Subcutaneous adipose tissue (tissue), 4 donors: ENCODE results near the gene SCML2. TPM values are rescaled to one million over a fixed set of nuclear protein-coding genes. Genes with fewer than 3 reads are reported as not detected.

Experiments used
- total RNA-seq, 4 donors: library from RNA; depleted of rRNA; stranded (reverse); fragments of >200 nt; gene quantifications; one replicate each; pipeline ENCODE4 v1.1.0, GENCODE V29; 2016
- TF ChIP-seq, protein P1 (sequence below): fragments of 450-650 bp; IDR thresholded peaks from one replicate; pipeline ENCODE4 v1.5.1; 2016; ENCODE audit warnings: low read depth, mild to moderate bottlenecking, control low read depth, antibody characterized with exemption, moderate library complexity

SCML2 gene
- total RNA-seq, 4 donors from 2014 or later = 1.0 to 2.6 (median 1.6) TPM

DNA sequence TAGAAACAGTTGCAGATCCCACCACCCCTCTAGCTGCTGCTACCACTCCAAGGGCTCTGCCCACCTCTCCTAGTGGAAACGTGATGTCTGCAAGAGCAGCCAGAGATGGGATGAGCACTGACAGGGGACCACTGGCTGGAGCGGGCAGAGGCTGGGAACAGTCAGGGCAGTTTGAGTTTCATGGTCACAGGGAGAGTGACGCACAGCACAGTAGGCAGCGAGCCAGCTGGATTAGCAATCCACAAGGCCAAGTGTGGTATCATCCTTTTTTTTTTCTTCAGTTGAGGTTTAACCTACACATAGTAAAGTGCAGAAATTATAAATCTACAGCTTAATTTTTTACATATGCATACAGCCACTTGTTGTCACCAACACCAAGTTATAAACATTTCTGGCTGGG is 6.4 kb upstream of the SCML2 start:
- TF ChIP-seq, protein P1, sequence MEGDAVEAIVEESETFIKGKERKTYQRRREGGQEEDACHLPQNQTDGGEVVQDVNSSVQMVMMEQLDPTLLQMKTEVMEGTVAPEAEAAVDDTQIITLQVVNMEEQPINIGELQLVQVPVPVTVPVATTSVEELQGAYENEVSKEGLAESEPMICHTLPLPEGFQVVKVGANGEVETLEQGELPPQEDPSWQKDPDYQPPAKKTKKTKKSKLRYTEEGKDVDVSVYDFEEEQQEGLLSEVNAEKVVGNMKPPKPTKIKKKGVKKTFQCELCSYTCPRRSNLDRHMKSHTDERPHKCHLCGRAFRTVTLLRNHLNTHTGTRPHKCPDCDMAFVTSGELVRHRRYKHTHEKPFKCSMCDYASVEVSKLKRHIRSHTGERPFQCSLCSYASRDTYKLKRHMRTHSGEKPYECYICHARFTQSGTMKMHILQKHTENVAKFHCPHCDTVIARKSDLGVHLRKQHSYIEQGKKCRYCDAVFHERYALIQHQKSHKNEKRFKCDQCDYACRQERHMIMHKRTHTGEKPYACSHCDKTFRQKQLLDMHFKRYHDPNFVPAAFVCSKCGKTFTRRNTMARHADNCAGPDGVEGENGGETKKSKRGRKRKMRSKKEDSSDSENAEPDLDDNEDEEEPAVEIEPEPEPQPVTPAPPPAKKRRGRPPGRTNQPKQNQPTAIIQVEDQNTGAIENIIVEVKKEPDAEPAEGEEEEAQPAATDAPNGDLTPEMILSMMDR = no peak

DNA sequence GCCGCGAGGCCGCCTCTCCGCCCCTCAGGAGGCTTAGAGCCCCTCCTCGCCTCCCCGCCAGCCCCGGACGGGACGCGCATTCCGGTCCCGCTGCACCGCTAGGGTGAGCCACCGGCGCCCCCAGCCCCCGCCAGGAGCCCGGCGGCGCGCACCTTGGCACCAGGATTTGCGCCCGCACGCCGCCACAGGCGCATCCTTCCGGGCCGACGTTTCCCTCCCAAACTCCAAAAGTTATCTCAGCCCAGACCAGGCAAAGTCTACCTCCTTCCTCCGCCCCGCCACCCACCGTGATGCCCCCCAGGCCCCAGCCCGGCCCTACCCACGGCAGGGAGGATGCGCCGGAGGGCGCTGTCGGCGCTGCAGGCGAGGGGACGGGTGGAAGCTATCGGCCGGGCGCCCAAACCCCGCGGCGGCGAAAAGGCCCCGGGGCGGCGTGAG is 538 bp downstream of the SCML2 start:
- TF ChIP-seq, protein P1 = no peak

DNA sequence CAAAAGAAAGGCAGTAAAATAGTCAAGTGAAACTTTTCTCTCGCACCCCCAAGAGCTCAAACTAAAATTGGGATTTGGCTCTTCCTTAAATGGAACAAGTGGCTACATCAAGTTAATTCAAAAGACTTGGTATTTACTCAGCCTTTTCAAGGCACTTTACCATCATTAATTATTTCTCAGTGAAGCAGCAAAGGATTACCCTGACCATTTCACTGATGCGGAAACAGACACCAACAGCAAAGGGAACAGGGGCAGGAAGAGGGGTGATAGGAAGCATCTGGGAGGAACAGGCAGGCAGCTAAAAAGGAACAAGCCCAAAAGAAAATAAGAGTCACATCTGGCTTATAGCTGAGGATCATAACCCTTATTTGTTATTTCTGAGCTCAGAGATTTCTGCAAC is 2.7 kb downstream of the SCML2 start:
- TF ChIP-seq, protein P1 = no peak

DNA sequence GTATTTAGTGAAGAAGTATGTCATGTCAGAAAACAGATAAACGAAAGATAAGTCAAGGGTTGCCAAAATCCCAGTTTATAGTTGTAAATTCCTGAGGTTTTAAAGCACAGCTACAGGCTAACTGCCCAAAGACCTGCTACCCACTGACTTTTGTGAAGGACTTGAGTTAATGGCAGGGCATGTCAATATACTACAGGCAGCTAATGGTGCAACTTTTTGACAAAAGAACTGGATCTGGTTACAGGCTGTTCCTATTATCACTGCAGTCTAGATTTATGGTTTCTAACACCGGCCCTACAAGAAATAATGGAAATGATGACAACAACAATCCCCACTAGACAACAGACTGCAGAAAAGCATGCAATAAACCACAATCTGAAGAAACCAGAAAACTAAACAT is 6.4 kb downstream of the SCML2 start:
- TF ChIP-seq, protein P1 = no peak

DNA sequence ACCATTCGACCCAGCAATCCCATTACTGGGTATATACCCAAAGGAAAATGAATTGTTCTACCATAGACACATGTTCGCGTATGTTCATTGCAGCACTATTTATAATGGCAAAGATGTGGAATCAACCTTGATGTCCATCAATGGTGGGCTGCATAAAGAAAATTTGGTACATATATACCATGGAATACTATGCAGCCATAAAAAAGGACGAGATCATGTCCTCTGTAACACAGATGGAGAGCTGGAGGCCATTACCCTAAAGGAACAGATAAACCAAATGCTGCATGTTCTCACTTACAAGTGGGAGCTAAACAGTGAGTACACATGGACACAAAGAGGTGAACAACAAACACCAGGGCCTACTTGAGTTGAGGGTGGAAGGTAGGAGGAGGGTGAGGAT is 45.1 kb downstream of the SCML2 start:
- TF ChIP-seq, protein P1 = no peak

DNA sequence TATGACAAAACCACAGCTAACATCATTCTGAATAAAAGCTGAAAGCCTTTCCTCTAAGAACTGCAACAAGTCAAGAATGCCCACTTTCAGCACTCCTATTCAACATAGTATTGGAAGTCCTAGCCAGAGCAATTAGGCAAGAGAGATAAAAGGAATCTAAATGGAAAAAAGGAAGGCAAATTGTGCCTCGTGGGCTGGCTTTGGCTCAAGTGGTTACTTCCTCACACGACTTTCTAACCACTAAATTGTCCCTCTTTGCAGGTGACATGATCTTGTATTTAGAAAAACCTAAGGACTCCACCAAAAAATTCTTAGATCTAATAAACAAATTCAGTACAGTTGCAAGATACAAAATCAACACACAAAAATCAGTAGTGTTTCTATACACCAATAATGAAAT is 57.2 kb downstream of the SCML2 start:
- TF ChIP-seq, protein P1 = no peak

DNA sequence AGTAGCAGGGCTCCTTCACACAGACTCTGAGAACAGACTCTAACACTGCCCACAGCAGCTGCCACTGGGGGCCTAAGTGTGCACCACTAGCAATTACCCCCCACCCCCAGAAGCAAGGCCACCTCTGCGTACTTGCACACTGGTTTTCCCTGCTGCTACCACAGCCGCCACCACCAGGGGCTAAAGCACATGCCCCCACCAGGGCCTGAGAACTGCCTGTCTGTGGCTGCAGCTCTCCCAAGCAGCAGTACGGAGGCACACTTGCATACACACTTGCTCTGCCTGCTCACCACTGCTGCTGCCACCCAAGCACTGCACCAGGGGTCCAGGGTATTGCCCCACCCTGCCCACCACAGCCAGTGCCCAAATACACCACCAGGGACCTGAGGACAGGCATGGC is 59.6 kb downstream of the SCML2 start:
- TF ChIP-seq, protein P1 = no peak
